B cell (primary cell): ENCODE data around the gene BNIPL. TPM values are rescaled to one million over a fixed set of nuclear protein-coding genes. Genes with fewer than 3 reads are reported as not detected.

ENCODE experiments used
- ATAC-seq: fragments of 200-7000 bp; cut with Tn5 transposase; one replicate; pipeline ENCODE4 v1.10.0; 2021; ENCODE audit warnings: low read depth, mild to moderate bottlenecking, moderate number of reproducible peaks, moderate library complexity
- CTCF ChIA-PET: fragments of 350-600 bp; sonication (Branson Sonifier 250); formaldehyde crosslinking; loops from one replicate; lab custom pipeline; 2021; ENCODE audit warnings: antibody characterized with exemption, inconsistent platforms; lab: Charles Lee
- POLR2A ChIA-PET: fragments of 350-600 bp; sonication (Branson Sonifier 250); formaldehyde crosslinking; loops from one replicate; lab custom pipeline; 2021; ENCODE audit warnings: antibody characterized with exemption; lab: Charles Lee
- DNase-seq: peaks from one replicate; pipeline ENCODE4 v3.0.0; 2013
- H2AFZ ChIP-seq: 2 replicates; pipeline ENCODE4 v1.6.1; 2012; ENCODE audit warnings: mild to moderate bottlenecking, low read depth, low read length; ENCODE audit not compliant: insufficient read depth, poor library complexity, severe bottlenecking
- H3K27ac ChIP-seq, 2 donors: 1 replicate in 1 of 2; 2 replicates in 1 of 2; pipeline ENCODE4 v1.5.1; 2012 to 2013; ENCODE audit warnings: low read length in 2 of 2, mild to moderate bottlenecking in 2 of 2, moderate library complexity in 1 of 2
- H3K27me3 ChIP-seq, 4 experiments: fragments of 200-600 bp in 1 of 4; sonication (generic) in 1 of 4; replicated peaks in 1 of 4; 1 replicate in 2 of 4; 2 replicates in 2 of 4; pipeline versions ENCODE4 v1.6.1 to v1.7.0; 2013 to 2016; ENCODE audit warnings: low read length in 3 of 4, mild to moderate bottlenecking in 2 of 4, mixed read lengths in 1 of 4, moderate library complexity in 1 of 4; ENCODE audit not compliant: insufficient read depth in 4 of 4, control insufficient read depth in 3 of 4; ENCODE audit errors: control extremely low read depth in 1 of 4
- H3K36me3 ChIP-seq, 2 experiments: replicated peaks in 1 of 2; 1 replicate in 1 of 2; 2 replicates in 1 of 2; pipeline versions ENCODE4 v1.6.1 to v1.7.1; 2013; ENCODE audit warnings: low read length in 1 of 2; ENCODE audit not compliant: insufficient read depth in 2 of 2, control insufficient read depth in 1 of 2; ENCODE audit errors: control extremely low read depth in 1 of 2, extremely low read depth in 1 of 2
- H3K4me1 ChIP-seq, 2 donors: fragments of 200-600 bp in 1 of 2; sonication (generic) in 1 of 2; 1 replicate in 1 of 2; 2 replicates in 1 of 2; pipeline versions ENCODE4 v1.5.1 to v1.6.1; 2013 to 2017; ENCODE audit warnings: low read length in 2 of 2; ENCODE audit not compliant: control insufficient read depth in 2 of 2, insufficient read depth in 2 of 2
- H3K4me2 ChIP-seq: replicated peaks from 2 replicates; pipeline ENCODE3; 2012; ENCODE audit warnings: mild to moderate bottlenecking, low read depth, low read length; ENCODE audit not compliant: poor library complexity, severe bottlenecking
- H3K4me3 ChIP-seq, 5 experiments: fragments of 200-600 bp in 1 of 5; sonication (generic) in 1 of 5; 1 replicate in 3 of 5; 2 replicates in 2 of 5; pipeline versions ENCODE4 v1.5.1 to v1.7.0; 2011 to 2016; ENCODE audit warnings: low read length in 4 of 5, mild to moderate bottlenecking in 4 of 5, low read depth in 2 of 5, control low read depth in 1 of 5, moderate library complexity in 1 of 5; ENCODE audit not compliant: insufficient read depth in 1 of 5; ENCODE audit errors: control extremely low read depth in 1 of 5, extremely low read depth in 1 of 5
- H3K79me2 ChIP-seq: fragments of 200-600 bp; sonication (generic); one replicate; pipeline ENCODE4 v1.6.0; 2016; ENCODE audit warnings: low read length; ENCODE audit not compliant: control insufficient read depth, insufficient read depth
- H3K9ac ChIP-seq: fragments of 200-600 bp; sonication (generic); 2 replicates; pipeline ENCODE4 v1.6.1; 2017; ENCODE audit warnings: mild to moderate bottlenecking, low read length, moderate library complexity
- H3K9me3 ChIP-seq, 3 donors: one replicate each; pipeline versions ENCODE4 v1.6.1 to v1.7.1; 2013; ENCODE audit warnings: low read length in 2 of 3; ENCODE audit not compliant: control insufficient read depth in 2 of 3, insufficient read depth in 1 of 3; ENCODE audit errors: control extremely low read depth in 1 of 3
- H4K20me1 ChIP-seq: 2 replicates; pipeline ENCODE4 v1.6.0; 2012; ENCODE audit warnings: mild to moderate bottlenecking, low read length; ENCODE audit not compliant: insufficient read depth, control insufficient read depth, poor library complexity, severe bottlenecking
- H3K27ac Mint-ChIP-seq: one replicate; pipeline ENCODE4 v1.8.0; 2021; ENCODE audit warnings: mixed read lengths
- H3K27me3 Mint-ChIP-seq: one replicate; pipeline ENCODE4 v1.8.0; 2021; ENCODE audit warnings: mixed read lengths
- H3K4me1 Mint-ChIP-seq: one replicate; pipeline ENCODE4 v1.8.0; 2021; ENCODE audit warnings: mixed read lengths
- H3K4me3 Mint-ChIP-seq: one replicate; pipeline ENCODE4 v1.8.0; 2021; ENCODE audit warnings: mixed read lengths
- H3K9me3 Mint-ChIP-seq: one replicate; pipeline ENCODE4 v1.8.0; 2022; ENCODE audit warnings: mixed read lengths; ENCODE audit not compliant: insufficient read depth
- EZH2 ChIP-seq: IDR thresholded peaks from 2 replicates; pipeline ENCODE4 v1.6.1; 2012; ENCODE audit warnings: borderline replicate concordance, low read depth, mild to moderate bottlenecking, moderate library complexity, low read length; ENCODE audit not compliant: insufficient read depth, poor library complexity, severe bottlenecking
- WGBS: methylation state at CpG from one replicate; pipeline ENCODE4 v1.1.5; 2013; ENCODE audit warnings: missing lambda C conversion rate; ENCODE audit not compliant: insufficient coverage; 5-methylcytosine and 5-hydroxymethylcytosine counted together
- intact Hi-C: fragments of 100-400 bp; cut with micrococcal nuclease; formaldehyde crosslinking; loops from one replicate; pipeline ENCODE4 v1.10.0; 2022
- polyA plus RNA-seq: library from polyadenylated mRNA; depleted of rRNA; stranded (reverse); fragments of >200 nt; gene quantifications from 2 replicates; pipeline ENCODE4 v1.2.3, GENCODE V29; 2012
- total RNA-seq, 2 donors: library from RNA; stranded (reverse); fragments of 120-200 nt in 1 of 2; gene quantifications; 1 replicate in 1 of 2; 2 replicates in 1 of 2; pipeline versions ENCODE4 v1.2.3 to v1.2.4, GENCODE V29; 2013 to 2022
- TF ChIP-seq, protein P1 (sequence below): fragments of 200-600 bp; IDR thresholded peaks from one replicate; pipeline ENCODE4 v1.8.0; 2022; ENCODE audit warnings: antibody characterized with exemption, mild to moderate bottlenecking

BNIPL gene
- total and polyA plus RNA-seq, 2 donors (not counting 1 experiment from before 2014, with no cell fraction given): 0.81 to 2.5 TPM

DNA sequence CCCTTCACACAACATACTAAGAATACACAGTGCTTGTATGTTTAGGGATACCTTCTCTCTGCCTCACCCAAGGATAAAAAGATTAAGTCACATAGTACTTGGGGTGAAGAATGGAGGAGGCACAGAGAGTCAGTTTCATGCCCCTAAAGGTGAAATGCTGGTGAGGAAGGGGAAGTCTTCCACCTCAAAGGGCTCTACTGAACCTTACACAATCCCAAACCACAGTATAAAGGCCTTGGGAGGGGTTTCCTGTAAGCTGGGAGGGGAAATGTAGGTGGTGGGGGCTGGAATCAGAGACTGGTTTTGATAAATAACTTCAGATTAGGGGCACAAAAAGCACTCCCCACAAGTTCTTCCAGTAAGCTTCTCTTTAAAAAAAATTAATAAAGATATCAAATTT lies 33.2 kb upstream of the BNIPL start:
- H3K4me2 ChIP-seq: peak overlapping the region; percentile 36
- no peak overlapping the region for H3K9ac ChIP-seq
- CTCF ChIA-PET: interaction anchor here (0.7 to 1.3 kb wide), 3 partner anchors 22 to 46 kb away, joined by 3 read pairs; partner anchors contain the start of gene ANXA9
- no peak overlapping the region for H3K27ac ChIP-seq
- no peak overlapping the region for H2AFZ ChIP-seq
- Mint-ChIP-seq H3K4me3 (no peak overlapping the region), H3K27ac (no peak overlapping the region), H3K27me3 (no peaks in the 10 kb centered on the region), H3K9me3 (no peaks in the 10 kb centered on the region), H3K4me1 (peaks cover 49% of the 10 kb centered on the region)
- H3K9me3 ChIP-seq: no peaks in the 10 kb centered on the region
- H3K4me3 ChIP-seq: peak overlapping the region in 1 of 5 experiments; percentile 52
- H4K20me1 ChIP-seq: no peaks in the 10 kb centered on the region
- DNase-seq (no peak), ATAC-seq (no peak)
- peaks cover 18% of the 10 kb centered on the region for H3K79me2 ChIP-seq
- intact Hi-C loops: no loop called here
- POLR2A ChIA-PET: no interaction called here
- no peak for TF ChIP-seq EZH2
- TF ChIP-seq, protein P1, sequence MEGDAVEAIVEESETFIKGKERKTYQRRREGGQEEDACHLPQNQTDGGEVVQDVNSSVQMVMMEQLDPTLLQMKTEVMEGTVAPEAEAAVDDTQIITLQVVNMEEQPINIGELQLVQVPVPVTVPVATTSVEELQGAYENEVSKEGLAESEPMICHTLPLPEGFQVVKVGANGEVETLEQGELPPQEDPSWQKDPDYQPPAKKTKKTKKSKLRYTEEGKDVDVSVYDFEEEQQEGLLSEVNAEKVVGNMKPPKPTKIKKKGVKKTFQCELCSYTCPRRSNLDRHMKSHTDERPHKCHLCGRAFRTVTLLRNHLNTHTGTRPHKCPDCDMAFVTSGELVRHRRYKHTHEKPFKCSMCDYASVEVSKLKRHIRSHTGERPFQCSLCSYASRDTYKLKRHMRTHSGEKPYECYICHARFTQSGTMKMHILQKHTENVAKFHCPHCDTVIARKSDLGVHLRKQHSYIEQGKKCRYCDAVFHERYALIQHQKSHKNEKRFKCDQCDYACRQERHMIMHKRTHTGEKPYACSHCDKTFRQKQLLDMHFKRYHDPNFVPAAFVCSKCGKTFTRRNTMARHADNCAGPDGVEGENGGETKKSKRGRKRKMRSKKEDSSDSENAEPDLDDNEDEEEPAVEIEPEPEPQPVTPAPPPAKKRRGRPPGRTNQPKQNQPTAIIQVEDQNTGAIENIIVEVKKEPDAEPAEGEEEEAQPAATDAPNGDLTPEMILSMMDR: no peak
- H3K27me3 ChIP-seq: no peaks in the 10 kb centered on the region
- peaks cover 31 to 49% of the 10 kb centered on the region in 2 donors for H3K4me1 ChIP-seq
- H3K36me3 ChIP-seq: peaks cover 0 to 3% of the 10 kb centered on the region in 2 experiments

DNA sequence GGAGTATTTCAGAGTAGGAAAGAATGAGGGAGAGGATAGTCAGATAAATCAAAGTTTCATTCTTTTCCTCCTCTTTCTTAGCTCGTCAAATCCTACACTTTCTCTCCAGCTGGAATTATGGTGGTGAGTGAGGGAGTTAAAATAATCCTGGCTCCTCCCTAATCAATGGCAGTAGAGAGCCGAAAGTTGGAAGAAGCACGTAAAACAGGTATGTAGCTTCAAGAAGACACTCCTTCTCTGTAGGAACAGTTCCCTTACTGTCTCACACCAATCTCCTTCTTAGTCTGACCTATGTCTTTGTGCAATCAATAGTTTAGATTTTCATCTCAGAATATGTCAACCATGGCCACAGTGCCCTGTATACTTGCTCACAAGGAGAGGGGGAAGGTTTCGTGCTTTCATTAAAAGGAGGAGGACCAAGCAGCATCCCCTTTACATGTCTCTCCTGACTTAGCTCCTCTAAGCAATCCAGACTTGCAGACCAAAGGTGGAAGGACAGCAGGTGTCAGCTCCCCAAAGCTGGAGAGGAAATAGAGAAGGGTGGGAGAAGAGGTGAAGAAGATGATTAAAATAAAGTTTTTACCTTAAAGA lies 30.6 kb upstream of the BNIPL start:
- Histone ChIP-seq H3K36me3 (peaks cover 0 to 3% of the 10 kb centered on the region in 2 experiments), H3K4me2 (peak overlapping the region; percentile 97), H2AFZ (peak overlapping the region; percentile 81), H3K4me3 (peak overlapping the region; percentile 60 to 93 (median 64)), H3K27me3 (no peaks in the 10 kb centered on the region), H3K79me2 (peaks cover 43% of the 10 kb centered on the region), H3K4me1 (peaks cover 41 to 63% of the 10 kb centered on the region in 2 donors), H3K9ac (peak overlapping the region; percentile 67), H3K27ac (peak overlapping the region; percentile 58 to 78), H4K20me1 (no peaks in the 10 kb centered on the region), H3K9me3 (no peaks in the 10 kb centered on the region)
- TF ChIP-seq, protein P1: no peak
- no peak for TF ChIP-seq EZH2
- no peaks in the 10 kb centered on the region for H3K27me3 Mint-ChIP-seq
- ATAC-seq: no peak
- ChIA-PET CTCF (interaction anchor here (0.7 to 4.0 kb wide), 18 partner anchors 9 to 443 kb away, joined by 3 to 63 read pairs (median 4); partner anchors contain the start of genes ANXA9, ENSA, GABPB2 and TNFAIP8L2), POLR2A (interaction anchor here (0.5 to 1.4 kb wide), 8 partner anchors 9 to 345 kb away, joined by 3 to 5 read pairs (median 4); partner anchors contain the start of genes C1orf56 and CDC42SE1)
- H3K27ac Mint-ChIP-seq: peak overlapping the region; percentile 94
- intact Hi-C loops: loop anchor here (1.0 to 5.0 kb wide), 2 partner anchors 27 to 444 kb away; no protein-coding TSS in a partner anchor
- no peak for DNase-seq
- H3K4me1 Mint-ChIP-seq: peaks cover 69% of the 10 kb centered on the region
- H3K9me3 Mint-ChIP-seq: no peaks in the 10 kb centered on the region
- peak overlapping the region; percentile 90 for H3K4me3 Mint-ChIP-seq
- no CpG with 5 or more reads among the region's 4 CpGs for WGBS
